Kidney epithelial cell (primary cell): ENCODE measurements around the gene RGPD8. TPM values are rescaled to one million over a fixed set of nuclear protein-coding genes. Genes with fewer than 3 reads are reported as not detected.
"Not testable (repeated sequence)": the region's sequence is repeated elsewhere in the genome, so short reads cannot be mapped to it uniquely, and the experiment has no call there.

ENCODE experiments used
- DNase-seq: peaks from one replicate; pipeline ENCODE4 v3.0.0-alpha.2; 2010; ENCODE audit warnings: low read depth
- H3K27me3 ChIP-seq: 2 replicates; pipeline ENCODE4 v1.6.0; 2011; ENCODE audit warnings: low read length; ENCODE audit not compliant: control insufficient read depth, insufficient read depth
- H3K36me3 ChIP-seq: 2 replicates; pipeline ENCODE4 v1.5.1; 2011; ENCODE audit warnings: low read length; ENCODE audit not compliant: control insufficient read depth, insufficient read depth
- H3K4me3 ChIP-seq: 2 replicates; pipeline ENCODE4 v1.5.1; 2011; ENCODE audit warnings: low read depth, mild to moderate bottlenecking, control low read depth, low read length
- total RNA-seq: library from RNA; depleted of rRNA; stranded (reverse); fragments of >200 nt; gene quantifications from 2 replicates; pipeline ENCODE4 v1.2.3, GENCODE V29; 2015
- TF ChIP-seq, protein P1 (sequence below): IDR thresholded peaks from 2 replicates; pipeline ENCODE4 v1.5.1; 2011; ENCODE audit warnings: mild to moderate bottlenecking, moderate library complexity, low read length, control low read depth, inconsistent platforms; ENCODE audit not compliant: insufficient read depth, poor library complexity, severe bottlenecking

Gene RGPD8
- total RNA-seq, 1 donor from 2014 or later = 6.5 TPM

DNA sequence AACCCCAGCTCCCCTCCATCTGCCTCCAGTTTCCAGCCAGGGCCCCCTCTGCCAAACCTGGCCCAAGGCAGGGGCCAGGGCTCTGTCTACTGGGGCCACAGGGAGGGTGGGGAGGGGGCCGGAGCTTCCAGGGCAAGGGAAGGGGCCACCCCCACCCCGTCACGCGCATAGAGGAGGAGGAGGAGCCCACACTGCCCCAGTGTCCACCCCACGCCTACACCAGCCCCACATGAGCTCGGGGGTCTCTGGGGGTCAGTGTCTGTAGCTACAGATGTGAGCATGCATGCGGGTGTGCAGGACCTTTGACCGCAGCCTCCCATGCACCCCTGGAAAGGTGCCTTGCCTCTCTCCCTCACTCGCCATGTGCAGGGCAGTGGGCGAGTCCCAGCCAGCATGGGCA is 3.5 kb upstream of the RGPD8 start:
- H3K4me3 ChIP-seq, DNase-seq, H3K36me3 ChIP-seq, H3K27me3 ChIP-seq: not testable (repeated sequence)

DNA sequence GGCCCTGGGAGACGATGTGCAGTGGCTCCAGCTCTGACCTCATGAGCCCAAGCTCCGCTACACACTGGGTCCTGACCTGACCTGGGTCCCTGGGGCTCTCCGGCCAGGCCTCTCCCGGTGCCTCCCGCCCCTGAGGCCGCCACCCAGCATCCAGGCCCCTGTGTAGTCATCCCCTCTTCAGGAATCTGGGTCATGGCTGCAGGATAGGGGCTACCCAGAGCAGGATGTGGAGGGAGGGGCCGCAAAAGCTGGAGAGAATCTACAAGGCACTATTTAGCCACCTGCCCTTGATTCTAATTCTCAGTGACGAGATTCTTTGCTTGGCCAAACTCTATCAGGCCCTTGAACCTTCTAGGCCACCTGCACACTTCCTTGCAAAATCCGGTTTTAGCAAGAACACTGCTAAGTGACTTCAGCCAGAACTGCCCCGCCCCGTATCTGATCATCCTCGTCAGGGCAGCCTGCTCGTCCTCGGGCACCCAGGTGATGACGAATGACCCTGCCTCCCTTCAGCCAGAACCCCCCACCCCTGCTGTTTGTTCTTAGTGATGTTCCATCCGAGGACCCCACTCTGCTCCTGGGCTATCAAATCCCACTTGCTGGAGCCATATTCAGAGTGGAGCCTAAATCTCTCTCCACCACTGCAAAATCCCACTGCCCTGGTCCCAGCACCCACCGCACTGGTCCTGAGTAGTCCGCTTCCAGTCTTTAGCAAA is 2.4 kb upstream of the RGPD8 start:
- not testable (repeated sequence) for H3K27me3 ChIP-seq, H3K4me3 ChIP-seq, DNase-seq, H3K36me3 ChIP-seq

DNA sequence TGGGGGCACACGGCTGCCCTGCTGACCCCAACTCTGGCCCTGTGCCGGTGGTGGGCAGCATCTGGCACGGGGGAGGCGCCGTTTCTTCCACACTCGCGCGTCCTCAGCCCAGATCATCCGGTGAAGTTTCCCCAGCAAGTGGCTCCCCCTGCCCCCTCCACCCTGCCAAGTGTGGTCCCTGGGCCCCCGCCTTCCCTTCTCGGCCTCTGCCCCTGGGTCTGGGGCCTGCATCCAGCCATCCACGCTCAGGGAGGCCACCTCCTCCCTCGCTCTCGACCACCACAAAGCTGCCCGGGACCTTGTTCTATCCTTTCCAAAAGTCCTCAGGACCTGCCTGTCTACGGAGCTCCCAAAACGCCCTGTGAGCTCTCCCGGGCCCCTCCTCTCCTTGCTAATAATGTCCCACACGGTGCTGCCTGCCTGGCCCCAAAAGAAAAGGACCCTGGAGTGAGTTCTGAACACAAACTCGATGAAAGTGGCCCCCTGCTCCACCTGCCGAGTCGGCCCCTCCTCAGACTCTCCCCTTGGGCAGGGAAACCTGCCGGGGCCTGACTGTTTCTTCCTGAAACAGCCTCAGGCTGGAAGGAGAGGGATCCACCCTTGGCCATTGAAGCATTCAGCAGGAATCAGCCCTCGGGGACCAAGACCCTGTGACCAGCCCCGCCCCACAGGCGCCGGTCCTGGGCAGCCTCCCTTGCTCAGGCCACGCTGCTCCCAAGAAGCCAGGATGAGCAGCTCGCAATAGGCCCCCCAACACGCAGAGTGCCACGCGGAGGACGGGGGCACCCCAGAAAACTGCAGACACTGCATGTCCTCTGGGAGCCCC is 1.7 kb upstream of the RGPD8 start:
- DNase-seq, H3K36me3 ChIP-seq, H3K4me3 ChIP-seq, H3K27me3 ChIP-seq: not testable (repeated sequence)

DNA sequence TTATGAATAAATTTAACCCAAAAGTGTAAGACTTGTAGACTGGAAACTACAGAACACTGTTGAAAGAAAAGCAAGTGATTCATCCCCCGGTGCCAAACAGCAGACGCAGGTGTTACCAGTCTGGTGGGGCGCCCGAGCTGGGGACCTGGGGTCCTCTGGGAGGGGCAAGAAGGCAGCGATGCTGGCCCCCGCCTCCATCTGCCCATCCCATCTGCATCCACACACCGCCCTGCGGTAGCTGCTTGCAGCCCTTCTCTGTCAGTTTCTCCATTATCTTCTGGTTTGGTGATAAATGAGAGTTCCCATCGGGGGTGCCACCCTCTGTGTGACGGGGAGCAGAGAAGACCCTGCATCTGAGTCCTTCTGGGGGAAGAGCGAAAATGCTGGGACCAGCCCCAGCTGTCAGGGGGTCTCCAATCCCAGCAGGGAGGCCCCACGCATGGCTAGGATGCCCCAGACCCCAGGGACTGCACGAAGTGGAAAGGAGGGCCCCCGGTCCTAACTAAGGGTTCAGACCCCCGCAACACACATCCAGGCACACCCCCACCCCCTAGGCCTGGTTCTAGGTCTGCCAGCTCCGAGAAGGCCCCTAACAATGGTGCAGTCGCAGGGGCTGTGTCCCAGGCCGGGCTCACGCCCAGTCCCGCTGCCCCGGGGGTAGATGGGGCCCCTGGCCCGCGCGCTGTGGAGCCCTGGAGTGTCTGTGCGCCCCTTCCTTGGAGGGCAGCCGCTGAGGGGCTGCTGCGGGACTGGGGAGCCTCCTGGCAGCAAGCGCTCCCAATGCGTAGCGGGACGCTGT is 686 bp upstream of the RGPD8 start:
- no peak overlapping the region for H3K4me3 ChIP-seq
- no peaks in the 10 kb centered on the region for H3K27me3 ChIP-seq
- no peak for DNase-seq
- TF ChIP-seq, protein P1, sequence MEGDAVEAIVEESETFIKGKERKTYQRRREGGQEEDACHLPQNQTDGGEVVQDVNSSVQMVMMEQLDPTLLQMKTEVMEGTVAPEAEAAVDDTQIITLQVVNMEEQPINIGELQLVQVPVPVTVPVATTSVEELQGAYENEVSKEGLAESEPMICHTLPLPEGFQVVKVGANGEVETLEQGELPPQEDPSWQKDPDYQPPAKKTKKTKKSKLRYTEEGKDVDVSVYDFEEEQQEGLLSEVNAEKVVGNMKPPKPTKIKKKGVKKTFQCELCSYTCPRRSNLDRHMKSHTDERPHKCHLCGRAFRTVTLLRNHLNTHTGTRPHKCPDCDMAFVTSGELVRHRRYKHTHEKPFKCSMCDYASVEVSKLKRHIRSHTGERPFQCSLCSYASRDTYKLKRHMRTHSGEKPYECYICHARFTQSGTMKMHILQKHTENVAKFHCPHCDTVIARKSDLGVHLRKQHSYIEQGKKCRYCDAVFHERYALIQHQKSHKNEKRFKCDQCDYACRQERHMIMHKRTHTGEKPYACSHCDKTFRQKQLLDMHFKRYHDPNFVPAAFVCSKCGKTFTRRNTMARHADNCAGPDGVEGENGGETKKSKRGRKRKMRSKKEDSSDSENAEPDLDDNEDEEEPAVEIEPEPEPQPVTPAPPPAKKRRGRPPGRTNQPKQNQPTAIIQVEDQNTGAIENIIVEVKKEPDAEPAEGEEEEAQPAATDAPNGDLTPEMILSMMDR = no peak
- H3K36me3 ChIP-seq = no peaks in the 10 kb centered on the region

DNA sequence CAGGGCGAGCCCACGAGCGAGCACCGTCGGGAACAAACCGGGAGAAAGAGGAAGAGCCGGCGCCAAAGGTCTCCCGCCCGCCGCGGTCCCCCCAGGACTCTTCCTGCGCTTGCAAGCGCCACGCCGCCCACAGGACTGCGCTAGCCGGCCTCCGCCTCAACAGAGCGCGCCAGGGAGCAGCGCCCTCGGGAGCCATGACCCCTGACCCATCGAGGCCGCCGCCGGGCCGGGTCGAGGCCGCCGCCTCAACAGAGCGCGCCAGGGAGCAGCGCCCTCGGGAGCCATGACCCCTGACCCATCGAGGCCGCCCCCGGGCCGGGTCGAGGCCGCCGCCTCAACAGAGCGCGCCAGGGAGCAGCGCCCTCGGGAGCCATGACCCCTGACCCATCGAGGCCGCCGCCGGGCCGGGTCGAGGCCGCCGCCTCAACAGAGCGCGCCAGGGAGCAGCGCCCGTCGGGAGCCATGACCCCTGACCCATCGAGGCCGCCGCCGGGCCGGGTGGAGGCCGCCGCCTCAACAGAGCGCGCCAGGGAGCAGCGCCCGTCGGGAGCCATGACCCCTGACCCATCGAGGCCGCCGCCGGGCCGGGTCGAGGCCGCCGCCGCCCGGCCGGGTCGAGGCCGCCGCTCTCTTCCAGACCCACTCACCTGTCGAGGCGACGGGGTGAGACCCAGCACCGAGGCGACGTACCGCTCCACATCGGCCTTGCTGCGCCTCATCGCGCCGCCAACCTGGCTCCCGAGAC is 538 bp downstream of the RGPD8 start:
- not testable (repeated sequence) for H3K27me3 ChIP-seq, DNase-seq, H3K36me3 ChIP-seq
- peak overlapping the region; percentile 37 for H3K4me3 ChIP-seq

DNA sequence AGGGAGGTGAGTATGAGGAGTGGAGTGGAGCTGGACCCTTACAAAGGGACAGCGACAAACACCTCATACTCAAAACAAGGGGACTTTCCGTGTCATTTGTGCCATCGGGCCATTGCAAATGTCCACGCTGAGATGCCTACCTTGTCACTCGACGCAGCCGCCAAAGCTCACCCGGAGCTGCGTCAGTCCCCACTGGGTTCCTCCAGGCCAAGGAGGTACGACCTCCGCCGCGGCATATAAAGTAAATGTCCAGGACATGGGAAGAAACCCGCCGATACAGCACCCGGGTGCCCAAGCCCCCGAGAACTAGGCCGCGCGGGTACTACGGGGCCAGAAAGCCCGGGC is 1.1 kb downstream of the RGPD8 start:
- DNase-seq, H3K27me3 ChIP-seq, H3K36me3 ChIP-seq: not testable (repeated sequence)
- peak overlapping the region; percentile 37 for H3K4me3 ChIP-seq

DNA sequence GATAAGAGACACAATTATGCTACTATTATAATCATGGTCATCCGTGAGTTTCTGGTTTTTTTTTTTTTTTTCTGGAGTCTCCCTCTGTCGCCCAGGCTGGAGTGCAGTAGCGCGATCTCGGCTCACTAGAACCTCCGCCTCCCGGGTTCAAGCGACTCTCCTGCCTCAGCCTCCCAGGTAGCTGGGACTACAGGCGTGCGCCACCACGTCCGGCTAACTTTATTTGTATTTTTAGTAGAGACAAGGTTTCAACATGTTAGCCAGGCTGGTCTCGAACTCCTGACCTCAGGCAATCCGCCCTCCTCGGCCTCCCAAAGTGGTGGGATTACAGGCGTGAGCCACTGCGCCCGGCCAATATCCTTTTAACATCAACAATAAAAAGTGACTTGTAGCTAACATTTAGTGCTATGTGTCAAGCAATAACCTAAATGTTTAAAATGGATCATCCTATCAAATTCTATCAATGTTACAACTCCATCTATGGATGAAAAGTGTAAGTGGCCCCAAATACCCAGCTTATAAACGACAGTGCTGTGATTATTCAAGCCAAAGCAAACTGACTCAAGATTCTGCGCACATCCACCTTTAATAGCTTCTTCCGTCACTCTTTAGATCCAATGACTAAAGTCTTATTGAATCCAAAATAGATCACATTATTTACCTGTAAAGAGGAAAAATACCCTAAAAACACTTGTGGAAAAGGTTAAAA is 1.7 kb downstream of the RGPD8 start:
- DNase-seq, H3K27me3 ChIP-seq, H3K36me3 ChIP-seq, H3K4me3 ChIP-seq: not testable (repeated sequence)

DNA sequence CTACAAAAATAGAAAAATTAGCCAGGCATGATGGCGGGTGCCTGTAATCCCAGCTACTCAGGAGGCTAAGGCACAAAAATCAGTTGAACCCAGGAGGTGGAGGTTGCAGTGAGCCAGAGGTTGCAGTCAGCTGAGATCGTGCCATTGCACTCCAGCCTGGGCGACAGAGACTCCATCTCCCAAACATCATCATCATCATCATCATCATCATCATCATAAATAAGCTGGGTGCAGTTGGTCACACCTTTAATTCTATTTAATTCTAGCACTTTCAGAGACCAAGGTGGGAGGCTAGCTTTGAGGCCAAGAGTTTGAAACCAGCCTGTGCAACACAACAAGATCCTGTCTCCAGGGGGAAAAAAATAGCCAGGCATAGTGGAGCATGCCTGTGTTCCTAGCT is 8.9 kb downstream of the RGPD8 start:
- H3K4me3 ChIP-seq, DNase-seq, H3K27me3 ChIP-seq, H3K36me3 ChIP-seq: not testable (repeated sequence)

DNA sequence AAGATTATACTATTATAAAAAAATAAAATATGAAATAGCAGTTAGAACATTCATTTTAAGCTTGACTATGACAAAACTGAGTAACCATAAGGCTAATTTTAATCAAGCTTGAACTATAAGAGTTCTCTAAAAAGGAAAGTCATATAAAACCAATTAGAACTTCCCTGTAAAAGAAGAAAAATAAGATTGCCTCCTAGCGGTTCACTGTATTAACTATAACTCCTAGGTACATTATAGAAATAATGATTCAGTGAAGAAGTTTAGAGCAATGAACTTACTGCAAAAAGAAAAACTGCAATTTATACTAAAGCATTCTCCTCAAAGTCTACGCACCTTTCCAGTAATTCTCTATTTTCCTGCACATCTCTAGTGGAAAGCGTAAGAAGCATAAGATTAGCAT is 16.6 kb downstream of the RGPD8 start:
- H3K4me3 ChIP-seq, DNase-seq, H3K36me3 ChIP-seq, H3K27me3 ChIP-seq: not testable (repeated sequence)

DNA sequence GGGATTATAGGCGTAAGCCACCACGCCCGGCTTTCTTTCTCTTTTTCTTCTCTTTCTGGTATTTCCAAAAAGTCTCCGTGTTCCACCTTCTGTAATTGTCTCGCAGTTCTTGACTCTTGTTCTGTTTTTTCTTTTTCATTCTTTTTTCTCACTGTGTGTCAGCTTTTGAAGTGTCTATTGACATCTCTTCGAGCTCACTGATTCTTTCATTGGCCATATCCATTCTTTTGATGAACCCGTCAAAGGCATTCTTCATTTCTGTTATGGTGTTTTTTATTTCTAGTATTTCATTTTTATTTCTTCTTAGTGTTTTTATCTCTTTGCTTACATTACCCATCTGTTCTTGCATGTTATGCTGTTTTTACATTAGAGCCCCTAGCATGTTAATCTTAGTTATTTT is 73.4 kb downstream of the RGPD8 start:
- not testable (repeated sequence) for H3K36me3 ChIP-seq, H3K4me3 ChIP-seq

DNA sequence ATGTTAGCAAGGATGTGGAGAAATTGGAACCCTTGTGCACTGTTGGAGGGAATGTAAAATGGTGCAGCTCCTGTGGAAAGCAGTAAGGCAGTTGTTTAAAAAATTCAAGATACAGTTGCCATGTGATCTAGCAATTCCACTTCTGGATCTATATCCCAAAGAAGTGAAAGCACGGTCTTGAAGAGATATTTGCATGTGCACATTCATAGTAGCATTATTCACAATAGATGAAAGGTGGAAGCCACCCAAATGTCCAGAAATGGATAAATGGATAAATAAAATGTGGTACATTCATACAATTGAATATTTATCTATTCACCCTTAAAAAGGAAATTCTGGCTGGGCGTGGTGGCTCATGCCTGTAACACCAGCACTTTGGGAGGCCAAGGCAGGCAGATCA is 79.1 kb downstream of the RGPD8 start:
- not testable (repeated sequence) for DNase-seq, H3K4me3 ChIP-seq, H3K27me3 ChIP-seq, H3K36me3 ChIP-seq

More for the DNA sequence above, 73.4 kb downstream of the RGPD8 start:
- not testable (repeated sequence) for H3K27me3 ChIP-seq, DNase-seq

DNA sequence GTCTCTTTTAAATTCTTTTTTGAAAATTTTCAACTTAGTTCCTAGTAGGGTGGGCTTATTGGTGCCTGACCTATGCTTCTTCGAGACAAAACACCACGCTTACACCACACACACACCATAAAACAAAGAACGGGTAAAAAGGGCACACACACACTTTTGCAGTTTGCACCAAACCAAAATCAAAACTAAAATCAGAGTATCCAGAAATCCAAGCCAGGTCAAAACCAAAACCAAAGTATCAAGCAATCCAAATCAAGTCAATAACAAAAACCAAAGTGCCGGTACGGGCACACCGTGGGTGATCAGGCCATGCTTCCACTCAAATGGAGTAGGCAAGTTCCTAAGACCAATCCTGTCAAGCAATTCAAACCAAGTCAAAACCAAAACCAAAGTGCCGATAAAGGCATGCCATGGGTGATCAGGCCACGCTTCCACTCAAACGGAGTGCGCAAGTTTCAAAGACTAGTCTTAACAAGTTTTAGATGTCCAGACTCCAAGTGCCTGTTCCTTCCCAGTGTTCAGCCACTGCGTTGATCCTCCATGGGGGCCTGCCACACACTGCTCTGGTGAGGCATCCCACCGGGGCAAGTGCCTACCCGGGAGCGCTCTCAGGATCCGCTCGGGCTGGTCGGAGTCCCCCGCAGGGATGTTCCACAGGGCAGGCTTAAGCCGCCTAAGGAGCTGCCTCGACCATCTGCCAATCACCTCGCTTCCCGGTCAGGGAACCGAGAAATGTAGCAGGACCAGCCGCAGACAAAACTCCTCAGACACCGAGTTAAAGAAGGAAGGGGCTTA is 80.4 kb downstream of the RGPD8 start:
- DNase-seq = not testable (repeated sequence)

More for the DNA sequence above, 80.4 kb downstream of the RGPD8 start:
- not testable (repeated sequence) for H3K36me3 ChIP-seq, H3K27me3 ChIP-seq, H3K4me3 ChIP-seq
